Airway epithelial cell (primary cell): ENCODE measurements around the gene MCHR2. TPM values are rescaled to one million over a fixed set of nuclear protein-coding genes. Genes with fewer than 3 reads are reported as not detected.

Experiments used
- total RNA-seq: library from RNA; depleted of rRNA; stranded (reverse); fragments of >200 nt; gene quantifications from 2 replicates; pipeline ENCODE4 v1.2.3, GENCODE V29; 2015

The MCHR2 gene
- not detected in 2 replicates for total RNA-seq

GRCh38 chr6:99993533-99994251 lies at the start of gene MCHR2:
Gene MCHR2, minus strand, starts transcription at chr6:99994223. Its CDS starts 38,076 bp downstream, at chr6:99956147.

